HTERT RPE-1 (cell line): ENCODE measurements around the gene KLF18.
"Not testable (repeated sequence)": the region's sequence is repeated elsewhere in the genome, so short reads cannot be mapped to it uniquely, and the experiment has no call there.

Experiments used
- in situ Hi-C: fragments of 300-500 bp; cut with MboI; formaldehyde crosslinking; loops from 4 replicates; pipeline ENCODE4 v1.14.3; 2020; ENCODE audit warnings: low sequenced_read_pairs

The KLF18 gene

GRCh38 chr1:44141531-44141930 lies at the start of gene KLF18:
TSS of gene KLF18 (minus strand) at chr1:44141631. CDS start at chr1:44141631, 0 bp downstream.
- in situ Hi-C loops, result no loop called here

- in situ Hi-C loops, result no loop called here
Measured at GRCh38 chr1:44174630-44175029, 33.2 kb upstream of the KLF18 start.

GRCh38 chr1:44170281-44170823 lies 28.9 kb upstream of the KLF18 start:
- in situ Hi-C loops, result no loop called here

GRCh38 chr1:44168520-44169098 lies 27.2 kb upstream of the KLF18 start:
- in situ Hi-C loops, result no loop called here

- in situ Hi-C loops, result no loop called here
Measured at GRCh38 chr1:44161546-44161945, 20.1 kb upstream of the KLF18 start.

GRCh38 chr1:44158871-44159270 lies 17.4 kb upstream of the KLF18 start:
- in situ Hi-C loops, result no loop called here

- in situ Hi-C loops, result no loop called here
Measured at GRCh38 chr1:44157903-44158302, 16.5 kb upstream of the KLF18 start.

GRCh38 chr1:44154049-44154448 lies 12.6 kb upstream of the KLF18 start:
- in situ Hi-C loops, result no loop called here

GRCh38 chr1:44152692-44153091 lies 11.3 kb upstream of the KLF18 start:
- in situ Hi-C loops, result no loop called here

- in situ Hi-C loops, result no loop called here
Measured at GRCh38 chr1:44151808-44152207, 10.4 kb upstream of the KLF18 start.

- in situ Hi-C loops, result no loop called here
Measured at GRCh38 chr1:44151332-44151731, 9.9 kb upstream of the KLF18 start.

- in situ Hi-C loops, result no loop called here
Measured at GRCh38 chr1:44147582-44147981, 6.2 kb upstream of the KLF18 start.

GRCh38 chr1:44146536-44147361 lies 5.3 kb upstream of the KLF18 start:
- in situ Hi-C loops, result no loop called here

GRCh38 chr1:44144962-44145756 lies 3.7 kb upstream of the KLF18 start:
- in situ Hi-C loops, result no loop called here

GRCh38 chr1:44139565-44139964 lies 1.9 kb downstream of the KLF18 start:
- in situ Hi-C loops, result not testable (repeated sequence)

- in situ Hi-C loops, result no loop called here
Measured at GRCh38 chr1:44138239-44138638, 3.2 kb downstream of the KLF18 start.

GRCh38 chr1:44135886-44136285 lies 5.5 kb downstream of the KLF18 start:
- in situ Hi-C loops, result no loop called here

- in situ Hi-C loops, result no loop called here
Measured at GRCh38 chr1:44134071-44134920, 7.1 kb downstream of the KLF18 start.

- in situ Hi-C loops, result no loop called here
Measured at GRCh38 chr1:44131411-44131810, 10.0 kb downstream of the KLF18 start.
